ENCODE results near the gene GJD2. TPM values are rescaled to one million over a fixed set of nuclear protein-coding genes. Genes with fewer than 3 reads are reported as not detected.

Gene GJD2
- total and polyA plus RNA-seq, 4 donors, result 1.8 to 16.6 (median 8.1) TPM

- WGBS (ENCODE audit: insufficient coverage), result 11% methylated on average over 2 of the region's 3 CpGs
- H3K27me3 ChIP-seq (ENCODE audit: control insufficient read depth, insufficient read depth, low read length), result peaks cover 27% of the 10 kb centered on the region
These were observed 4.5 kb upstream of the GJD2 start for GRCh38 chr15:34759347-34759746.

GRCh38 chr15:34757262-34757661, 2.5 kb upstream of the GJD2 start:
- no CpG with 5 or more reads among the region's 3 CpGs for WGBS (ENCODE audit: insufficient coverage)
- no peaks in the 10 kb centered on the region for H3K9me3 ChIP-seq (ENCODE audit: control insufficient read depth, insufficient read depth, low read length)
- peaks cover 45% of the 10 kb centered on the region for H3K27me3 ChIP-seq (ENCODE audit: control insufficient read depth, insufficient read depth, low read length)
- no peak overlapping the region for H3K4me3 ChIP-seq (ENCODE audit: low read depth, low read length)
- H3K4me1 ChIP-seq (ENCODE audit: control insufficient read depth, insufficient read depth, low read length), result peaks cover 5% of the 10 kb centered on the region
- no peak for DNase-seq (ENCODE audit: low read depth in 4 of 6, low spot score in 6 of 6)
- no peaks in the 10 kb centered on the region for H3K36me3 ChIP-seq (ENCODE audit: control insufficient read depth, insufficient read depth, low read length)
- no peak overlapping the region for H3K27ac ChIP-seq (ENCODE audit: low read depth, low read length)

More at GRCh38 chr15:34759347-34759746, 4.5 kb upstream of the GJD2 start:
- peak in 1 of 6 donors; percentile 37 for DNase-seq (ENCODE audit: low read depth in 4 of 6, low spot score in 6 of 6)
- Histone ChIP-seq H3K36me3 (ENCODE audit: control insufficient read depth, insufficient read depth, low read length) (no peaks in the 10 kb centered on the region), H3K4me3 (ENCODE audit: low read depth, low read length) (no peak overlapping the region), H3K27ac (ENCODE audit: low read depth, low read length) (no peak overlapping the region), H3K4me1 (ENCODE audit: control insufficient read depth, insufficient read depth, low read length) (peaks cover 5% of the 10 kb centered on the region), H3K9me3 (ENCODE audit: control insufficient read depth, insufficient read depth, low read length) (no peaks in the 10 kb centered on the region)

- Histone ChIP-seq H3K9me3 (ENCODE audit: control insufficient read depth, insufficient read depth, low read length) (no peaks in the 10 kb centered on the region), H3K4me1 (ENCODE audit: control insufficient read depth, insufficient read depth, low read length) (peaks cover 5% of the 10 kb centered on the region), H3K27ac (ENCODE audit: low read depth, low read length) (no peak overlapping the region), H3K36me3 (ENCODE audit: control insufficient read depth, insufficient read depth, low read length) (no peaks in the 10 kb centered on the region), H3K27me3 (ENCODE audit: control insufficient read depth, insufficient read depth, low read length) (peaks cover 45% of the 10 kb centered on the region), H3K4me3 (ENCODE audit: low read depth, low read length) (peak overlapping the region; percentile 25)
- no peak for DNase-seq (ENCODE audit: low read depth in 4 of 6, low spot score in 6 of 6)
- WGBS (ENCODE audit: insufficient coverage), result 0% methylated on average over 3 of the region's 11 CpGs
These were observed 598 bp upstream of the GJD2 start for GRCh38 chr15:34755419-34755773.

GRCh38 chr15:34754171-34754601, 612 bp downstream of the GJD2 start:
- Histone ChIP-seq H3K4me1 (ENCODE audit: control insufficient read depth, insufficient read depth, low read length) (peaks cover 5% of the 10 kb centered on the region), H3K4me3 (ENCODE audit: low read depth, low read length) (peak overlapping the region; percentile 29), H3K9me3 (ENCODE audit: control insufficient read depth, insufficient read depth, low read length) (no peaks in the 10 kb centered on the region), H3K27me3 (ENCODE audit: control insufficient read depth, insufficient read depth, low read length) (peaks cover 45% of the 10 kb centered on the region), H3K36me3 (ENCODE audit: control insufficient read depth, insufficient read depth, low read length) (no peaks in the 10 kb centered on the region), H3K27ac (ENCODE audit: low read depth, low read length) (no peak overlapping the region)
- DNase-seq (ENCODE audit: low read depth in 4 of 6, low spot score in 6 of 6), result peak in 2 of 6 donors; percentile 32 to 61
- 1% methylated on average over 27 of the region's 27 CpGs for WGBS (ENCODE audit: insufficient coverage)

- H3K27ac ChIP-seq (ENCODE audit: low read depth, low read length), result no peak overlapping the region
- peaks cover 5% of the 10 kb centered on the region for H3K4me1 ChIP-seq (ENCODE audit: control insufficient read depth, insufficient read depth, low read length)
- no peaks in the 10 kb centered on the region for H3K36me3 ChIP-seq (ENCODE audit: control insufficient read depth, insufficient read depth, low read length)
- no peaks in the 10 kb centered on the region for H3K9me3 ChIP-seq (ENCODE audit: control insufficient read depth, insufficient read depth, low read length)
- no CpG with 5 or more reads among the region's 11 CpGs for WGBS (ENCODE audit: insufficient coverage)
- peak in 3 of 6 donors; percentile 18 to 65 (median 49) for DNase-seq (ENCODE audit: low read depth in 4 of 6, low spot score in 6 of 6)
- peaks cover 44% of the 10 kb centered on the region for H3K27me3 ChIP-seq (ENCODE audit: control insufficient read depth, insufficient read depth, low read length)
- no peak overlapping the region for H3K4me3 ChIP-seq (ENCODE audit: low read depth, low read length)
These were observed 1.4 kb downstream of the GJD2 start for GRCh38 chr15:34753236-34753894.

- DNase-seq (ENCODE audit: low read depth in 4 of 6, low spot score in 6 of 6), result peak in 1 of 6 donors; percentile 70
- Histone ChIP-seq H3K9me3 (ENCODE audit: control insufficient read depth, insufficient read depth, low read length) (no peaks in the 10 kb centered on the region), H3K36me3 (ENCODE audit: control insufficient read depth, insufficient read depth, low read length) (no peaks in the 10 kb centered on the region), H3K27ac (ENCODE audit: low read depth, low read length) (no peak overlapping the region), H3K4me1 (ENCODE audit: control insufficient read depth, insufficient read depth, low read length) (no peaks in the 10 kb centered on the region), H3K4me3 (ENCODE audit: low read depth, low read length) (no peak overlapping the region), H3K27me3 (ENCODE audit: control insufficient read depth, insufficient read depth, low read length) (peaks cover 22% of the 10 kb centered on the region)
- WGBS (ENCODE audit: insufficient coverage), result 80% methylated on average over 2 of the region's 4 CpGs
These were observed 5.1 kb downstream of the GJD2 start for GRCh38 chr15:34749691-34750090.

GRCh38 chr15:34739346-34739745, 15.5 kb downstream of the GJD2 start:
- DNase-seq (ENCODE audit: low read depth in 4 of 6, low spot score in 6 of 6), result no peak
- Histone ChIP-seq H3K9me3 (ENCODE audit: control insufficient read depth, insufficient read depth, low read length) (no peaks in the 10 kb centered on the region), H3K27me3 (ENCODE audit: control insufficient read depth, insufficient read depth, low read length) (no peaks in the 10 kb centered on the region), H3K27ac (ENCODE audit: low read depth, low read length) (no peak overlapping the region), H3K36me3 (ENCODE audit: control insufficient read depth, insufficient read depth, low read length) (no peaks in the 10 kb centered on the region), H3K4me3 (ENCODE audit: low read depth, low read length) (no peak overlapping the region), H3K4me1 (ENCODE audit: control insufficient read depth, insufficient read depth, low read length) (no peaks in the 10 kb centered on the region)
- WGBS (ENCODE audit: insufficient coverage), result no CpG with 5 or more reads among the region's 2 CpGs

GRCh38 chr15:34738002-34738401, 16.8 kb downstream of the GJD2 start:
- no CpG with 5 or more reads among the region's 2 CpGs for WGBS (ENCODE audit: insufficient coverage)

GRCh38 chr15:34737477-34737876, 17.3 kb downstream of the GJD2 start:
- 40% methylated on average over 1 of the region's 3 CpGs for WGBS (ENCODE audit: insufficient coverage)
- H3K27ac ChIP-seq (ENCODE audit: low read depth, low read length), result no peak overlapping the region

More at GRCh38 chr15:34738002-34738401, 16.8 kb downstream of the GJD2 start:
- H3K27ac ChIP-seq (ENCODE audit: low read depth, low read length), result no peak overlapping the region
- no peaks in the 10 kb centered on the region for H3K4me1 ChIP-seq (ENCODE audit: control insufficient read depth, insufficient read depth, low read length)
- no peaks in the 10 kb centered on the region for H3K36me3 ChIP-seq (ENCODE audit: control insufficient read depth, insufficient read depth, low read length)
- DNase-seq (ENCODE audit: low read depth in 4 of 6, low spot score in 6 of 6), result no peak
- H3K4me3 ChIP-seq (ENCODE audit: low read depth, low read length), result no peak overlapping the region
- H3K27me3 ChIP-seq (ENCODE audit: control insufficient read depth, insufficient read depth, low read length), result no peaks in the 10 kb centered on the region
- H3K9me3 ChIP-seq (ENCODE audit: control insufficient read depth, insufficient read depth, low read length), result no peaks in the 10 kb centered on the region

GRCh38 chr15:34734303-34734702, 20.5 kb downstream of the GJD2 start:
- 59% methylated on average over 4 of the region's 5 CpGs for WGBS (ENCODE audit: insufficient coverage)
- Histone ChIP-seq H3K4me1 (ENCODE audit: control insufficient read depth, insufficient read depth, low read length) (no peaks in the 10 kb centered on the region), H3K27me3 (ENCODE audit: control insufficient read depth, insufficient read depth, low read length) (no peaks in the 10 kb centered on the region), H3K27ac (ENCODE audit: low read depth, low read length) (no peak overlapping the region), H3K9me3 (ENCODE audit: control insufficient read depth, insufficient read depth, low read length) (no peaks in the 10 kb centered on the region), H3K4me3 (ENCODE audit: low read depth, low read length) (no peak overlapping the region), H3K36me3 (ENCODE audit: control insufficient read depth, insufficient read depth, low read length) (no peaks in the 10 kb centered on the region)
- no peak for DNase-seq (ENCODE audit: low read depth in 4 of 6, low spot score in 6 of 6)

More at GRCh38 chr15:34737477-34737876, 17.3 kb downstream of the GJD2 start:
- DNase-seq (ENCODE audit: low read depth in 4 of 6, low spot score in 6 of 6), result no peak
- Histone ChIP-seq H3K4me3 (ENCODE audit: low read depth, low read length) (no peak overlapping the region), H3K27me3 (ENCODE audit: control insufficient read depth, insufficient read depth, low read length) (no peaks in the 10 kb centered on the region), H3K36me3 (ENCODE audit: control insufficient read depth, insufficient read depth, low read length) (no peaks in the 10 kb centered on the region), H3K4me1 (ENCODE audit: control insufficient read depth, insufficient read depth, low read length) (no peaks in the 10 kb centered on the region), H3K9me3 (ENCODE audit: control insufficient read depth, insufficient read depth, low read length) (no peaks in the 10 kb centered on the region)
